T47D (cell line): ENCODE data around the gene ZCCHC24.
"Not testable (repeated sequence)": the region's sequence is repeated elsewhere in the genome, so short reads cannot be mapped to it uniquely, and the experiment has no call there.

Experiments used
- DNase-seq, 2 experiments: peaks; one replicate each; pipeline versions ENCODE4 v3.0.0 to v3.0.0-alpha.2; 2011 to 2012; ENCODE audit warnings: low read depth in 1 of 2, low spot score in 1 of 2
- JUND ChIP-seq: IDR thresholded peaks from 2 replicates; pipeline ENCODE4 v1.6.1; 2012; ENCODE audit warnings: low read depth
- in situ Hi-C: cut with HindIII; loops from 2 replicates; pipeline ENCODE4 v1.10.0; 2016; ENCODE audit warnings: low sequenced_read_pairs, low pct_unique_long_range_greater_than_20kb

ZCCHC24 gene

DNA sequence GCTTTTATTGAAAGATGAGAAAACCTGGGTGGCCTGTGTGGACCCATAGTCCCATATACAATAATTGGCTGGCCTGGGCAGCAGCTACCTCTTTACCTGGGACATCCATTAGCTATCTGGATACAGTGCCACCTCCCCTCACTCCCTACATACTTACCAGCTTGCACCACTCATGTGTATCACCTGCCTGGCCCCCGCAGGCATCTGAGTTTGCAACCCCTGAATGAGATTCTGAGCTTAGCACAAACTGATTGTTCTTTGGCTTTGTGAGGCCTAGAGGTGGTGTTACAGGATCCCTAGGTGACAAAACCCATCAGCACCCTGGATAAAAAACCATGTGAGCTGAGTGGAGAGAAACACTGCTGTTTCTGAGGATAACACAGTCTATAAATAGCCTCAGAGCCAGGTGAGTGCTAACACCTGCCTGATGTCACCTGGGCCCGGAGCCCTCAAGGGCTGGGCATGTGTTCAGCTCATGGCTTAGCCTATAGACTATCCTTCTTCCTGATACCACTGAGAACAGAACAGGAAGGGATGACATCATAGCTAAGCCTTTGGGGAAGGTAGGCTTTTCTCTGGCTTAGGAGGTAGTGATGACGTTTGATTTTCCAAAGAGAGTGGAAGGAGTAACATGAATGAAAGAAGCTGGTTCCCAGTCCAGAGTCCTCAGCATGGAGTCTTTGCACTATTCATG is 100.8 kb downstream of the ZCCHC24 start:
- in situ Hi-C loops: no loop called here
- no peak for TF ChIP-seq JUND
- no peak for DNase-seq

DNA sequence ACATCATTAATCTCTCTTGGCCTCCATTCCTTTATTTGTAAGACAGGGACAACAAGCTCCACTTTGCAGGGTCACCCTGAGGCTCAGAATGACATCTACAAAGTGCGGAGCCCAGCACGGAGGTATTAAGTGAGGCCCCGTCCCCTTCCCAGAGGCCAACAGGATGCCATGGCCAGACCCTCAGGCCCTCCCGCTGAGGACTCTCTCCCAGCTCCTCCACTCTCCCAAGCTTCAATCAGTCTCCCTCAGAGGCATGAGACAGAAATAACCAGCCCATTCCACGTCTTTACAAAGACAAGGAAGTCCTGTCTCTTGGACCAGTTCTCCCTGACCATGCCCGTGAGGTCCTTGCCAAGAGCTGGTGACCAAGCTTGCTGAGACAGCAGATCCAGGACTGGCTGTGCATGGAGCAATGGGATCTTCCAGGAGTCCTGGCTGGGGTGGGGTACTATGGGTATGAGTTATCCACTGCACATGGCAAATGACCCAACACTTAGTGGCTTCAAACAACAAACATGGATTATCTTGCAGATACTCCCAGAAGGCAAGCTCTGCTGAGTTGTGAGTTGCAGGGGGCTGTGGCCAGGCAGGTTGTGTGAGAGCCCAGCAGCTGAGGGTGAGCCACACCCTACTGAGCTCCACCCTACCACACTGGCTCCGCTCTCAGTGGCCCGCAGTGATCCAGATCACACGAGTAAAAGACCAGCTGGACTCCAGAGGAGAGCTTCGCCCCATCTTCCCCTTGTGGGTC is 102.4 kb downstream of the ZCCHC24 start:
- no peak for DNase-seq
- no peak for TF ChIP-seq JUND
- in situ Hi-C loops: no loop called here

- DNase-seq: peak in 1 of 2 experiments; percentile 44
- in situ Hi-C loops: no loop called here
- no peak for TF ChIP-seq JUND
These were observed 103.1 kb downstream of the ZCCHC24 start for GRCh38 chr10:79342295-79342761.

- no peak for TF ChIP-seq JUND
- in situ Hi-C loops: no loop called here
These were observed 104.7 kb downstream of the ZCCHC24 start for GRCh38 chr10:79340646-79341244.

DNA sequence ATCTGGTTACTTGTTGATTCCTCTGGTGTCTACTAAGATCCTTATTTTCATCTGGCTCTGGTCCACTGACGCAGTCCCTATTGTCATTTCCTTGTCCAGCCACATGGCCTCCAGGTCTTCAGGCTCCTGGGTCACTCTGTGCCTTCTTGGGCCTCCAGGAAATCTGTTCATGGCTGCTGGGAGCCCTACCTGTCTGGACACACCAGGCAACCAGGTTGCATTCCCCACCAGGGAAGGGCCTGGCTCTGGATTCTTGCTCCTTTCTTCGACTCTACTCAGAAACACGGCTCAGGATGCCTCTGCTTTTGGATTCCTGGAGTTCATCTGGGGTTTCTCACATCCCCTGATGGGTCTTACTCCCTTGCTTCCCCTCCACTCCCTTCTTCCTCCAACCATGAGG is 106.2 kb downstream of the ZCCHC24 start:
- DNase-seq: no peak
- TF ChIP-seq JUND: no peak
- in situ Hi-C loops: no loop called here

More at GRCh38 chr10:79340646-79341244, 104.7 kb downstream of the ZCCHC24 start:
- DNase-seq: no peak

DNA sequence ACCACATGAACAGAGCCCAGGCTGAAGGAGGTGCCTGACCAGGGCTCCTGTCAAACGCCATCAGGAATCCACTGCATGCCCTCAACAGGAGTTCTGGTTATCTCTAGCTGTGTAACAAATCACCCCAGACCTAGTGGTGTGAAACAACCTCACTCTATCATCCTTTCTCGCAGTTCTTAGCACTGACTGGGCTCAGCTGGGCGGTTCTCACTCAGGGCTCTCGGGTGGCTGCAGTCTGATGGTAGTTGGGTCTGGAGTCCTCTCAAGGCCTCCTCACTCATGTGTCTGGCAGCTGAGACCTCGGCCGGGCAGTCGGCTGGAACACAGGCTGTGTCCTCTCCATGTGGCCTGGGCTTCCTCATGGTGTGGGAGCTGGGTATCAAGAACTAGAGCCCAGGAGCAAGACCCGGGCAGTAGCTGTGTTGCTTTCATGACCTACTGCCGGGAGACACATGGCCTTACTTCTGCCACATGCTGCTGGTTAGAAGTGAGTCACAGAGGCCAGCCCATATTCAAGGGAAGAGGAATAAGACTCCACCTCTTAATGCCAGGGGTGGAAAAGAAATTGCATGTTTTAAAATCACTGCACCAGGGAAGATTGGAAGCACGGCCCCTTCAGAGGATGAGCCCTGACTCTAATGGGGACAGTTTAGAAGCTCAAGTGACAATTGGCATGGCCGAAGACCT is 107.5 kb downstream of the ZCCHC24 start:
- DNase-seq, in situ Hi-C loops: not testable (repeated sequence)

DNA sequence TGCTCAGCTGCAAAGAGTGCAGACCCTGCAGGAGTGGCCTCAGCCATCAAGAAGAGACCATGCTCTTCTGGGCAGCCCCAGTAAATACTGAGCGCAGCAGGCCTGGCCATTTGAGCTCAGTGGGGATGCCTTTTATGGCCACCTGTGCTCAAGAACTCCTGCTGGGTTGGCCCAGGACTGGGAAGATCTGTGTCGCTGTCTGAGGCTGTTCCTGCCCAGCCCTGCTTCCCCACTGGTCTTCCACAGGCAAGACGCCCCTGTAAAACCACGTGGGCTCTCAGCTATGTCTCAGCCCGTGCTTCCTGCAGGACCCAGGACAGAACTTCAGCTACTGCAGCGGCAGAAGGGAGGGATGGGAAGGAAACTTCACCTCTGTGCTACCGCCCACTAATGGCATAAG is 108.7 kb downstream of the ZCCHC24 start:
- DNase-seq: no peak
- TF ChIP-seq JUND: no peak
- in situ Hi-C loops: no loop called here

DNA sequence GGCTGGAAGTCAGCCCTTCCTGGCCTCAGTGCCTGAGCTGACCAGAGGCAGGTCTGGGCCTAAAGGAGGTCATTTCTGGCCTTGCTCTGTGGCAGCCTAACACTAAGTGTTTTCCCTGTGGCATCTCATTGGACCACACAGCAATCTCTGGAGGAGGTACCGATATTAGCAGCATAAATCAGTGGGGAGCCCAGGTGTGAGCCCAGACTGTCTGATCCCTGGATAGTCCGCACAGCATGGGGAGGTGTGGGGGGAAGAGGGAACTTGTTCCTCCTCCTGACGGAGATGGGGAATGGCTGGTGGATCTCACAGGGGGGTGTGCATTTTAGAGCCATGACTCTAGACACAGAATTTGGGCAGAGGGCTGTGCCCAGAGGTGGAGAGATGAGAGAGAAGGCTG is 109.1 kb downstream of the ZCCHC24 start:
- no peak for DNase-seq
- in situ Hi-C loops: no loop called here
- TF ChIP-seq JUND: no peak

DNA sequence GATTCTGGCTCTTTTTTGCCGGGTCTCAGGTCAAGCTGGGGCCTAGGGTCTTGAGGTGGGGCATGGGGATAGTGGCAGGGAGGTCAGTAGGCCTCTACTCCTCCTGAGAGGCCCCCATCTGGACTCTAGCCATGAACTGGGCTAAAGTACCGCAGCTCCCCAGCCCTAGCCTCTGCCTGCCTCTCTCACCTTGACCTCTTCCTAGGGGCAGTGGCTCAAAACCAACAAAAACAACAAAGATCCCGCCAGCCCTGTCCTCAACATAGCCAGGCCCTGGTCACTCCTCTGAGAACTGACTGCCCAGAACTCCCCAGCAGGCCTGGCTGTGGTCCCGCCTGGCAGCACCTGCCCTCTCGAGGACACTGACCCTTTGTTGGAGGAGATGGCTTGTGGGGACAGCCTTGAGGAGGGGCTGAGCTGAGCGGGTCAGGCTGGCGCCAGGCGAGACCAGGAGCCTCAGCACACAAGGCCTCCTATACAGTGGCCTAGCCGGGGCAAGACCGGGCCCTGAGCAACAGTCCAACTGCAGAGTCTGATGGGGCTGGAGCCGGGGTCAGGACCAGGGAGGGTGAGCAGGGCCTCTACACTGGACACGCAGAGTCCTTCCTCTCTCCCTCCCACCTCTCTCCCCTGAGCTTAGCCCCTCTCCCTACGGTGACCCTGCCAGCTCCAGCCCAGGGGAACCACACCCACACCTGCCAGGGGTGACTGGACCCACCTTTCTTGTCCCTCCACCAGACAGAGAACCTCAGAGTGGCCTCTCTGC is 109.8 kb downstream of the ZCCHC24 start:
- in situ Hi-C loops: no loop called here
- DNase-seq: no peak
- TF ChIP-seq JUND: no peak

DNA sequence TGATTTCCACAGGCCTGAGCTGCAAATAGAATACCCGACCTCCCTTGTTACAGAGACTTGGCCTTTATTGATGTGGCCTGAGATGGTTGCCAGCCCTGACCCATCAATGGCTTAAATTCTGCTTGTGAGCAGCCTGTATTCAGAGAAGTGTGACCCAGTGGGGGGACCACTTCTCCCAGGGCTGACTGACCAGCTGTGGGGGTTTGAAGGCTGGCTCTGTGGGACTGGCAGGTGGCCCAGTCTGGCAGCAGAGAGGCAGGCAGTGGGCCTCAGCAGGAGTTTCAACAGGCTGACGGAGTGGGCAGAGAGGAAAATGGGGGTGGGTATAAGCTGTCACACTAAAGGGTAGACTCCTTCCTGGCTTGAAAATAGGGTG is 110.3 kb downstream of the ZCCHC24 start:
- TF ChIP-seq JUND: no peak
- in situ Hi-C loops: no loop called here
- no peak for DNase-seq

- in situ Hi-C loops: no loop called here
- TF ChIP-seq JUND: no peak
- DNase-seq: no peak
These were observed 110.9 kb downstream of the ZCCHC24 start for GRCh38 chr10:79334573-79334972.

DNA sequence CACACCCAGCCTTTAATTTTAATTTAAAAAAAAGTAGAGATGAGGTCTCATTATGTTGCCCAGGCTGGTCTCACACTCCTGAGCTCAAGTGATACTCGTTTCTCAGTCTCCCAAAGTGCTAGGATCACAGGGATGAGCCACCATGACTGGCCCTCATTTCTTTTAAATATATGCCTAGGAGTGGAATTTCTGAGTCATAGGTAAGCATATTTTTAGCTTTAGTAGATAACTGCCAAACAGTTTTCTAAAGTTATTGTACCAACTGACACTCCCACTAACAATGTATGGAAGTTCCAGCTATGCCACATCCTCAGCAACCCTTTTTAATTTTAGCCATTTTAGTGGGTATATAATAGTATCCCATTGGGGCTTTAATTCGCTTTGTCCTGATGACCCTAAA is 111.9 kb downstream of the ZCCHC24 start:
- no peak for TF ChIP-seq JUND
- in situ Hi-C loops: no loop called here
- DNase-seq: no peak

- in situ Hi-C loops, DNase-seq: not testable (repeated sequence)
These were observed 112.7 kb downstream of the ZCCHC24 start for GRCh38 chr10:79332610-79333315.
